Kidney tubule cell (primary cell): ENCODE measurements around the gene NCOA3.
A peak's percentile ranks its signal among the peaks of the same experiment; 100 is the strongest.

Experiments
- DNase-seq: peaks from one replicate; pipeline ENCODE4 v3.0.0-alpha.2; 2018; ENCODE audit warnings: low spot score

The NCOA3 gene

DNA sequence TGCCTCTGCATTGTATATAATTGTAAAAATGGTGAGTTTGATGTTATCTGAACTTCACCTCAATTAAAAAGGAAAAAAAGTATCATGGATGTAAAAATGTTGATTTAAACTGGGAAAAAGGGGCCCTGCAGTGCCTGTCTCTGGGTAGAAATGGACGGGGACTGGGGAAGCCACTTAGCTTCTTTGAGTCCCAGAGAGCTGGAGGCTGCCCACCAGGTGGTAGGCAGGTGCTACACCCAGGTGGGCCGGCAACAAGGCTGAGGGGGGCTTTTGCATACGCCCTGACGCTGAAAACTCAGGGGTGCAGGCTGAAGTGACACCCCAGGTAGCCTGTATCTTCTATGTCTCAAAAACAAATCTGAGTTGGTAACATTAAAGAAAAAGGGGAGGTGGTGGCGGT lies 165.4 kb downstream of the NCOA3 start:
- DNase-seq, result no peak

GRCh38 chr20:47667531-47668312 lies 166.0 kb downstream of the NCOA3 start:
- DNase-seq, result no peak

- DNase-seq, result no peak
Measured at GRCh38 chr20:47668313-47669151, 166.8 kb downstream of the NCOA3 start.

DNA sequence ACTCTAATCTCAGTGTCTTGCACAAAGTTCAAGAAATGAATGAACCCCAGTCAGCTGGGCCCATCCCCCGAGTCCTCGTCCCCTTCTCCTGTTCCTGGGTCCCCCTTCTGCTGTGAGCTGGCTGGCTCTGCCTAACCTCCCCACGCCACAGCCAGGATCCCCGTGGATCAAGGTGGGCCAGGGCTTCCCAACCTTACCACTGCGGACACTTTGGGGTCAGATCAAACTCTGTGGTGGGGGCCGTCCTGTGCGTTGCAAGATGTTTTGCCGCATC lies 167.4 kb downstream of the NCOA3 start:
- no peak for DNase-seq

GRCh38 chr20:47669489-47669888 lies 167.8 kb downstream of the NCOA3 start:
- no peak for DNase-seq

- no peak for DNase-seq
Measured at GRCh38 chr20:47669927-47670890, 168.5 kb downstream of the NCOA3 start.

DNA sequence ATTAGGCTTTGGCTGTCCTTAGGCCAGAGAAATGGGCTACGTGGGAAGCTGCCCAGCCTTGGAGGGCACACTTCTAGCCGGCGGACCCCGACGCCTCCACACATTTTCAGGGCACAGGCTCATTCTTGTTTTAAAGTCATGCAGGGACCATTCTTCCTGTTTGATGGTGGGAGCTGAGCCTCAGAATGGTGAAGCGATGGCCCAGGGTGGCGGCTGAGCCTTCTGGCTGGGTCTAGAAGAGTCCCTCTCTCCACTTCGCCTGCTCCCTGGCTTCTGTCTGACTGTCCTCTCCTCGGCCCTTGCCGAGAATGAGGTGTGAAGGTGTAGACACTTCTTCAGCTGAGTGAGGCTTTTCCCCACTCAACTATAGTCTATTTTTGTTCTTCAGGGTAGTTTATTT lies 169.2 kb downstream of the NCOA3 start:
- DNase-seq, result no peak

DNA sequence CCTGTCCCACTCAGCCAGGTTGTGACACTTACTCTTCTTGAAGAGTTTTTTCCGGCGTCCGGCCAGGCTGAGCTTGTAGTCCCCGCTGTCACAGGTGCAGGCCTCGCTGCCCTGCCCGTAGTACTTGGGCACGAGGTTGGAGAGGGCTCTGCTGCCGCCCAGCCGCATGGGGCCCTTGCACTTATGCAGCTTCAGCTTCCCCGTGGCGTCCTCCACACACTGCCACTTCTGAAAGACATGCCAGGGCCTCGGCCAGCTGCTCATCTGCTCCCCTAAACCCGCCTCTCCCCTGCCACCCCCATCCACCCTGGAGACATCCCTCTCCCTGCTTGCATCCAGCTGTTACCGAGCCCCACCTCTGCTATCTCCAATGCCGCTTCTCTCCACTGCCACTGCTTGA lies 170.5 kb downstream of the NCOA3 start:
- DNase-seq, result no peak

GRCh38 chr20:47672886-47673670 lies 171.4 kb downstream of the NCOA3 start:
- no peak for DNase-seq

GRCh38 chr20:47673671-47673955 lies 171.9 kb downstream of the NCOA3 start:
- DNase-seq, result no peak

- no peak for DNase-seq
Measured at GRCh38 chr20:47674145-47674544, 172.5 kb downstream of the NCOA3 start.

DNA sequence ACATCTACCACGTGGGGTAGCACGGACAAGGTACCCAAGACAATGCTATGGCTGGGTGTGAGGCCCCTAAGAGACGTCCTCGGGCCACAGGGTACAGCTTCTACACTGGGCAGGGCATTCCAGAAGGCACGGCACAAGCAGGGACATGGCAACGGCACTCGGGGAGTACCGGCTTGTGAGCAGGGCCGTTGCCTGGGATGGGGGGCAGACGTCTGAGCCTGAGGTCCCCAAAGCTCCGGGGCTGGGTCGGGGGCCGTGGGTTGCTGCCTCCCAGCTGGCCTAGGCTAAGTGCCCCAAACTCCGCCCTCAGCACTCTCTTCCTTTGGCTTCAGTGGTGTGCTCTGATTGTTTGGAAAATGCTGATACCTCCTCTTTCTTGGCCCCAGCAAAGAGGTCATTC lies 173.0 kb downstream of the NCOA3 start:
- no peak for DNase-seq

DNA sequence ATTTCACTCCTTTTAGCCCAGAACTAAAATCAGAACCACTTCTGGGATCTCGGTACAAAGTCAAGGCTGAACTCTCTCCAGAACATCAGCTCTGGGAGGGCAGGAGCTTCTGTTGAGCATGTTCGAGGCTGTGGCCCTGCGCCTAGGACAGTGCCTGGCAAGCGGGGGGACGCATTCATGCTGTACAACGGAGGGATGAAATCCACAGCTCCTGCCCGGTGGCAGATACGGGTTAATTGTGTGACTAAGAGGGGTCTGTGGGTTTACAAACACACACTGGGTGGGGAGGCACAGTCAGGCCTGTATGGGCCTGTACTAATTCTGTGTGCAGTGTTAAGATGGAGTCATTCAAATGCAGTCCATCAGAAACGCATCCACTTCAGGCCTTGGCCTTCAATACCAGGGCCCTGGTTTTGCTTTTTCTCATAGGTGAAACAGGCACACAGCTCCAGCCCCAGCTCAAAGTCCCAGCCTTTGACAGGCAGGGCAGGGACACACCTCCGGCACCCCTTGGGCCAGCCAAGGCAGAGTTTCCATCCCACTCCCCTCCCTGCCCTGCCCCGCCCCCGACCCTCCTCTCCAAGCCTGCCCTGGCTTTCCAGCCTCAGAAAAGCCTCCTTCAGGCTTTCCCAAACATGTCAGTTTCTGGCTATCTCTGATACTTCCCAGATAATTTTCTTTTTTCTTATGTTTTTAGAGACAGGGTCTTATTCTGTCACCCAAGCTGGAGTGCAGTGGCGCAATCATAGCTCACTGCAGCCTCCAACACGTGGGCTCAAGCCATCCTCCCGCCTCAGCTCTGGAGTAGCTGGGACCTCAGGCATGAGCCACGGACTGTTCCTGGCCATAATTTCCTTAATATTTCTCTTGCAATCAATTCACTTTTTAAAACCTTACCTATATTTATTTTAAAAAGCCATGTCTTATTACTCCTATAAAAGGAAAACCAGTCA lies 173.8 kb downstream of the NCOA3 start:
- DNase-seq, result no peak

GRCh38 chr20:47676219-47676721 lies 174.6 kb downstream of the NCOA3 start:
- DNase-seq, result no peak

- DNase-seq, result no peak
Measured at GRCh38 chr20:47676912-47677634, 175.4 kb downstream of the NCOA3 start.

GRCh38 chr20:47677635-47678453 lies 176.2 kb downstream of the NCOA3 start:
- DNase-seq, result peak; percentile 66

DNA sequence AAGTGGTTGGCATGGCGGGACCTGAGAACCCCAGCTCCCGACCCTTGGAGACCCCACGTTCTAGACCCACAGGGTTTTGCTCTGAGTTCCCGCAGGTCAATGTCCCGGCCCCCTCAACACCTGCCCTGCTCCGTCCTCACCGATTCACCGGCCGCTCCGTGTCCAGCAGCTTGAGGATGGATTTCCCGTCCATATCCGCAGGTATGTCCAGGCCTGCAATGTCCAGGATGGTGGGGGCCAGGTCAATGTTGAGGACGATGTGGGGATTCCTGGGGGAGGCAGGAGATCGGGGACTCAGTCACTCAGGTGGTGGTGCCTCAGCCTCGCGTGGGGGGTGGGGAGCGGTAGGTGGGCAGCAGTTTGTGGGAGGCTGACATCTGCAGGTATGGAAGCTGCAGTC lies 176.8 kb downstream of the NCOA3 start:
- DNase-seq, result no peak

DNA sequence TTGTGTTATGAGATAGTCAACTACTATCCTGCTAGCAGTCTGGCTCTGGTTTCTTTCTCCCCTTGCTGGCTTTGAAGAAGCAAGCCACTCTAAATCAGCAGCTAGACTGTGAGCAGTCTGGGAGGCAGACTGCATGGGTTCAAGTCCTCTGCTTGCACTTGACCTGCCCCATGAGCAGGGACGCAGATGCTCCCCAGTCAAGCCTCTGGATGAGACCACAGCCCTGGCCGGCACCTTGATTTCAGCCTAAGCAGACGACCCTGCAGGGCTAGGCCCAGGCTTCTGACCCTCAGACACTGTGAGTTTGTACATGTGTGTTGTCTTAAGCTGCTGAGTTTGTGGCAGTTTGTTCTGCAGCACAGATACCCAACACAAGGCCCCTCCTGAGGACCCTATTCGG lies 177.8 kb downstream of the NCOA3 start:
- no peak for DNase-seq
